OCI-LY1 (cell line): ENCODE data around the gene SLC24A4.

Experiments used
- H2AFZ ChIP-seq: fragments of 200-600 bp; sonication (generic), shearing (Covaris generic); 2 replicates; pipeline ENCODE4 v1.6.0; 2014; ENCODE audit warnings: antibody characterized with exemption, mild to moderate bottlenecking, low read length
- H3F3A ChIP-seq: fragments of 200-600 bp; sonication (generic), shearing (Covaris generic); 2 replicates; pipeline ENCODE4 v1.6.0; 2014; ENCODE audit warnings: mild to moderate bottlenecking, antibody characterized with exemption, low read length, moderate library complexity; ENCODE audit not compliant: insufficient read depth
- H3K27ac ChIP-seq: fragments of 200-600 bp; sonication (generic); 2 replicates; pipeline ENCODE4 v1.5.1; 2014; ENCODE audit warnings: low read length, mixed run types, mild to moderate bottlenecking, low read depth; ENCODE audit not compliant: poor library complexity, severe bottlenecking
- H3K27me3 ChIP-seq: fragments of 200-600 bp; sonication (generic); 2 replicates; pipeline ENCODE4 v1.6.0; 2014; ENCODE audit warnings: antibody characterized with exemption, mild to moderate bottlenecking, low read length, moderate library complexity; ENCODE audit not compliant: insufficient read depth
- H3K36me3 ChIP-seq: fragments of 200-600 bp; sonication (generic); 2 replicates; pipeline ENCODE4 v1.6.1; 2014; ENCODE audit warnings: mild to moderate bottlenecking, antibody characterized with exemption, low read length, moderate library complexity, mixed read lengths; ENCODE audit not compliant: insufficient read depth
- H3K4me1 ChIP-seq: fragments of 200-600 bp; sonication (generic); 2 replicates; pipeline ENCODE4 v1.5.1; 2014; ENCODE audit warnings: mild to moderate bottlenecking, low read length, moderate library complexity; ENCODE audit not compliant: insufficient read depth, severe bottlenecking
- H3K4me2 ChIP-seq: fragments of 200-600 bp; sonication (generic), shearing (Covaris generic); 2 replicates; pipeline ENCODE4 v1.6.1; 2014; ENCODE audit warnings: low read length
- H3K4me3 ChIP-seq: fragments of 200-600 bp; sonication (generic); 2 replicates; pipeline ENCODE4 v1.5.1; 2014; ENCODE audit warnings: low read length, low read depth, mild to moderate bottlenecking, mixed read lengths; ENCODE audit not compliant: poor library complexity, severe bottlenecking
- H3K79me2 ChIP-seq: fragments of 200-600 bp; shearing (Covaris generic); 2 replicates; pipeline ENCODE4 v1.6.1; 2016; ENCODE audit warnings: mixed run types, low read length, mixed read lengths; ENCODE audit not compliant: insufficient read depth
- H3K9ac ChIP-seq: fragments of 200-600 bp; sonication (generic), shearing (Covaris generic); 2 replicates; pipeline ENCODE4 v1.6.1; 2014; ENCODE audit warnings: mild to moderate bottlenecking, low read length, mixed read lengths
- H3K9me2 ChIP-seq: fragments of 200-600 bp; sonication (generic), shearing (Covaris generic); 2 replicates; pipeline ENCODE4 v1.6.1; 2014; ENCODE audit warnings: low read depth, mild to moderate bottlenecking, low read length, mixed read lengths
- H3K9me3 ChIP-seq: fragments of 200-600 bp; shearing (Covaris generic); 2 replicates; pipeline ENCODE4 v1.6.1; 2014; ENCODE audit warnings: low read length, mixed read lengths
- H4K20me1 ChIP-seq: fragments of 200-600 bp; sonication (generic), shearing (Covaris generic); 2 replicates; pipeline ENCODE4 v1.6.0; 2016; ENCODE audit warnings: mild to moderate bottlenecking, low read length; ENCODE audit not compliant: insufficient read depth
- CTCF ChIP-seq: fragments of 200-600 bp; sonication (generic), shearing (Covaris generic); IDR thresholded peaks from 2 replicates; pipeline ENCODE4 v1.5.1; 2017; ENCODE audit warnings: mild to moderate bottlenecking, antibody characterized with exemption, low read length, moderate library complexity, mixed read lengths
- EZH2 ChIP-seq: fragments of 200-600 bp; sonication (generic), shearing (Covaris generic); IDR thresholded peaks from 2 replicates; pipeline ENCODE4 v1.8.0; 2017; ENCODE audit warnings: borderline replicate concordance, mixed run types, mild to moderate bottlenecking, antibody characterized with exemption, low read length, moderate library complexity, mixed read lengths

SLC24A4 gene

GRCh38 chr14:92465353-92466055 is 142.5 kb downstream of the SLC24A4 start:
- Histone ChIP-seq H3K27me3 (no peaks in the 10 kb centered on the region), H3K9ac (no peak overlapping the region)

GRCh38 chr14:92466059-92466458 is 143.1 kb downstream of the SLC24A4 start:
- Histone ChIP-seq H3K27ac (no peak overlapping the region), H3K9me2 (no peaks in the 10 kb centered on the region), H3K4me2 (no peak overlapping the region), H3K9ac (no peak overlapping the region), H4K20me1 (no peaks in the 10 kb centered on the region), H3K4me1 (no peaks in the 10 kb centered on the region), H3K79me2 (no peaks in the 10 kb centered on the region), H3K36me3 (no peaks in the 10 kb centered on the region), H3K4me3 (no peak overlapping the region), H3K27me3 (no peaks in the 10 kb centered on the region), H3F3A (no peaks in the 10 kb centered on the region), H3K9me3 (no peaks in the 10 kb centered on the region), H2AFZ (no peak overlapping the region)
- TF ChIP-seq EZH2 (no peak), CTCF (no peak)

More at GRCh38 chr14:92465353-92466055, 142.5 kb downstream of the SLC24A4 start:
- H3K4me1 ChIP-seq = no peaks in the 10 kb centered on the region
- H3K79me2 ChIP-seq = no peaks in the 10 kb centered on the region
- no peaks in the 10 kb centered on the region for H3K9me3 ChIP-seq
- no peaks in the 10 kb centered on the region for H4K20me1 ChIP-seq
- TF ChIP-seq CTCF (no peak), EZH2 (no peak)
- H3F3A ChIP-seq = no peaks in the 10 kb centered on the region
- no peak overlapping the region for H2AFZ ChIP-seq
- no peak overlapping the region for H3K4me3 ChIP-seq
- H3K4me2 ChIP-seq = no peak overlapping the region
- no peaks in the 10 kb centered on the region for H3K9me2 ChIP-seq
- H3K27ac ChIP-seq = no peak overlapping the region
- H3K36me3 ChIP-seq = no peaks in the 10 kb centered on the region

- Histone ChIP-seq H3K4me1 (no peaks in the 10 kb centered on the region), H3K4me2 (no peak overlapping the region), H3K27me3 (no peaks in the 10 kb centered on the region), H3F3A (no peaks in the 10 kb centered on the region), H3K4me3 (no peak overlapping the region), H3K9me2 (no peaks in the 10 kb centered on the region), H2AFZ (no peak overlapping the region), H3K36me3 (no peaks in the 10 kb centered on the region), H3K79me2 (no peaks in the 10 kb centered on the region), H3K9me3 (no peaks in the 10 kb centered on the region), H4K20me1 (no peaks in the 10 kb centered on the region), H3K9ac (no peak overlapping the region), H3K27ac (no peak overlapping the region)
- TF ChIP-seq EZH2 (no peak), CTCF (no peak)
Observed at GRCh38 chr14:92469515-92469914, 146.6 kb downstream of the SLC24A4 start.
